ENCODE results near the gene SORD.
"Not testable (repeated sequence)": the region's sequence is repeated elsewhere in the genome, so short reads cannot be mapped to it uniquely, and the experiment has no call there.

Gene SORD

DNA sequence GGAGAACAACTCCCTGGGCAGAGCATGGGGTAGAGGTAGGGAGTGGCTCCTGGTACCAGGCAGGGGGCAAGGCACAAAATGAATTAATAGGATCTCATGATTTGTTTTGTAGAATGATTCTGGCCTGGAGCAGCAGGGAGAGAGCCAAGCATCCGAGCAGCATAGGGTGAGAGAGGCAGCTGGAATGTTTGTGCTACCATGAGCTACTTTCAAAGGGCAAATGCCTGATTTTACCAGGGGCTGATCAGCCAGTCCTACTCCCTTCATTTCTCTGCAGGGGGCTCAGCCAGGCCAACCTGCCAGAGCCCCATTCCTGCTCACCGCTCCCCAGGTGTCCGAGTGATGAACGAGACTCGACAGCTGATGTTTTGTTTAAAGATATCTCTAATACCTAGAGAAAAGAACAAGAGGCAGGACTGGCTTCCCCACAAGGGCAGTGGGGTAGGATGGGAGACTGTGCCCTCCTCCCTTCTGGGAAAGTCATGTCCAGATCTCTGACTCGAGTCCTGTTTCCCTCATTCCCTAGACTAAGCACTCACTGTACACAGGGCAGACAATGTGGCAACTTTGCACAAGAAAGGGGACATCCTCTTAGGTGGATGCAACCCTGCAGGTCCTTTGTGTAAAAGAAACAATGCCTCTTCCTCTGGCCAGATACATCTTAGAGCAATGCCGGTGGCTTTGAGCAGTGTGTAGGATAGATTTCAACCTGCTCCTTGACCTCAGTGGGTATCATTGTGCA is 78.1 kb downstream of the SORD start:
- DNase-seq = no peak

DNA sequence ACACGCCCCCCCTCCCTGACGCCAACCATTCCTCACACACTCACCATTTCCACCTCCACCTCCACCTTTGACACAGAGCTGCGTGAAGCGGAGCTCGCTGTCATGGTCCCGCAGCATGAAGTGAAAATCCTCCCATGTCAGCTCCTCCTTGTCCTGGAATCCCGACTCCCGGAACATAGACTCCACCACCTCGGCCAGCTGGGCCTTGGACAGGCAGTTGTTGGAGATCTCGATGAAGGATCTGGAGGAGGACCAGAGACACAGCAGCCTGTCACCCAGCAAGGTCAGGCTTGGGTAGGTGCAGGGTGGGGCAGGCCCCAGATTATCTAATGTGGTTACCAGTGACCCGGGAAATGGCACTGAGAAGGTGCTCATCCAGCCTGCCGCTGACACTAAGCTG is 78.8 kb downstream of the SORD start:
- DNase-seq = no peak

DNA sequence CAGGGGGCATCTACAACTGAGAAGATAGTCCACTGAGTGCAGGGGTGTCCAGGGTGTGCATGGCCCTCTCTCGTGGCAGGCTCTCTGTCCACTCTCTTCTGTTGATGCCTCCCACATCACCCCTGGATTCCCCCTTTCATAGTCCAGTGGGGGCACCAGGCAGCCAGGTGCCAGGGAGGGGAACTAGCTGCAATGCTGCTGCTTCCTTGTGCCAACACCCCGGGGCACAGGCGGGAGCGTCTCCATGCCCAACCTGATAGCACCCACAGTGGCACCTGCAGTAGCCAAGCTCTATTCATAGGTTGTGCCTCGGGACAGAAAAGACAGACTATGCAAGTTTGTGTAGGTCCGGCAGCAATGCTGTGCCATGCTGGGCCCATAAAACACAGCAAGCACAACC is 79.2 kb downstream of the SORD start:
- DNase-seq = no peak

DNA sequence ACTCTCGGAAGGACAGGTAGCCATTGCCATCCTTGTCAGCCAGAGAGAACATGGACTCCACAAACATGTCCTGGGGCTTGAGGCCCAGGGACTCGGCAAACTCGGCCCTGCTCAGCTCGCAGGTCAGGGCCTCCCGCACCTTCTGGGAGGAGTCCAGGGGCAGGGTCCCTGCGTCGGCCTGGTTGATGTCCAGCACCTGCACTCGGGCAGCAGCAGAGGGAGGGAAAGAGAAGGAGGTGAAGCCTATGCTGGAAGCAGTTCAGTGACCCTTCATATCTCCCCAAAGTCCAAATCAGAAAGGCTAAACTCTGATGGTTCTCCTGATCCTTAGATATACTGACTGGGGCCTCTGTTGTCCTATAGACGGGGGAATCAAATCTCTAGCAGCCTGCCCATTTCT is 81.2 kb downstream of the SORD start:
- not testable (repeated sequence) for DNase-seq

DNA sequence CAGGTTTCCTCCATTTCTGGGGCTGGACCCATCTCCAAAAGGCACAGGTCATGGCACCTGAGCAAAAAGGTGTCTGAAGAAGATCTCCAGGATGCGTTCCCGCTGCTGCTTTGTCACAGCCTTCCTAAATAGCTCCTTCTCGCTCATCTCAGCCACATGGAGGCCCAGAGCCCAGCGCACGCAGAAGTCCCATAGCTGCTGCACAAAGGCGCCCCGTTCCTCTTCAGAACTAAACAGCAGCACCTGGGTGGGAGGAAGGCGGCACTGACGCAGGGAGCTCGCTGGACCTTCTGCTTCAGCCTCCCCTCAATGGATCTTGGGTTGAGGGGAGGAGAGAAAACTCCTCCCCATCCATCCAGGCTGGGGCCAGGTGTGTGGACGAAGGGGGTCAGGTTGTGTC is 82.6 kb downstream of the SORD start:
- DNase-seq = no peak

DNA sequence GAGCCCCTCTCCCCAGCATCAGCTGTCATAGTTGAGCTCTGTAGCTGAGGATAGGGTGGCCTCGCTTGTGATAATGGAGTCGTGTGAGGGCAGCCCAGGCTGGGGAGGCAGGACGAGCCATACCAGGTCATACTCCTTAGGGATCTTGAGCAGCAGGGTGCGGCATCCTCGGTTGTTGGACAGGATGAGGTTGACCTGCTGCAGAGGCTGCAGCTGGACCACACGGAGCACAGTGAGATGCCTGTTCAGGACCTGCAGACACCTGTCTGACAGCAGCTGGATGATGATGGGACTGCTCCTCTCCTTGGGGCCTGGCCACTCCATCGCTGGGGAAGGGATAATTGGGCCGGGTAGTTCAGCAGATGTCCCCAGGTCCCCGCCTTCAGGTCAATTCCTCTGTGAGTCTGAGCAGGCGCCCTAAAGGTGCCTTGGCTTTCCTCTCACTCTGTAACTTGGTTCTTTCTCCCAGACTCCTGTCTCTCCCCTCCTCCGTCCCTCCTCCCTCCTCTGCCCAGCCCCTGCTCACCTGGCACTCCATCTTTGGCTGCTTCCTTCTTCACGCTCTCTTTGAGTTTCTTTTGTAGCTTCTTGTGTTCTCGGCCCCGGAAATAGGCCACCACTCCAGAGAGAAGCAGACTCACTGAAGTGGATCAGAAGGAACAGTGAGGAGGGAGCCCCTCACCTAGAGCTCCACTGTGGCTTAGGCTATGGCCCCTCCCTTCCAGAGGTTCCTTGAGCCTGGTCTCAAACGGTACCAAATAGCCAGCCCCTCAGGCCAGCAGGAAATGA is 83.2 kb downstream of the SORD start:
- no peak for DNase-seq

DNA sequence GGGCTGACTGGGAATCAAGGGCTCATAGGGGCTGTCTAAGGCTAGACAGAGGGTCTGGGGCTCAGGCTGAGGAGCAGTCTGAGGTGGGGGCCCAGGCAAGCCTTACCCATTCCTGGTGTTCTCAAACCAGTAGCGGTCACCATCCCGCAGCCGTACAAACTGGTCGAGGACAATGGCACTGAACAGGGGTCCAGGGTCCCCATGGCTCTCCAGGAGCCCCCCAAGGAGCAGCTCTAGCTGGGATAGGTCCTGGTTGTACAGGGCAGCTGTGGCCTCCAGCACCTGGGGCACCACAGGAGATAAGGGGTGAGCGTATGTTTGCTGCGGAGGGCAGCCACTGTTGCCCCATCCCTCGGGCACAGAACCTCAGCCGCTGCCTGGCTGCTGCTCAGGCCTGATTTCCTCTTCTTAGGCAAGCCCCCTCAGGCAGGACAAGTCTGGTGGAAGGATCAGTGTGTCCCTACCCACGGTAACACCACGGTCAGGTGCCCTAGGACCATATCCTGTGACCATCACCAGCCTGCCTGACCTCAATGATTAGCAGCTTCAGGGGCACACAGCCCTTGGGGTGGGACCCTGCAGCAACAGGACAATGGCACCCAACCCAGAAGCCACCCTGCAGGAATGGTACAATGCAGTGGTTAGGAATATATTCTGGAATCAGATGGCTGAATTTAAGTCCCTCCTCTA is 85.1 kb downstream of the SORD start:
- no peak for DNase-seq

DNA sequence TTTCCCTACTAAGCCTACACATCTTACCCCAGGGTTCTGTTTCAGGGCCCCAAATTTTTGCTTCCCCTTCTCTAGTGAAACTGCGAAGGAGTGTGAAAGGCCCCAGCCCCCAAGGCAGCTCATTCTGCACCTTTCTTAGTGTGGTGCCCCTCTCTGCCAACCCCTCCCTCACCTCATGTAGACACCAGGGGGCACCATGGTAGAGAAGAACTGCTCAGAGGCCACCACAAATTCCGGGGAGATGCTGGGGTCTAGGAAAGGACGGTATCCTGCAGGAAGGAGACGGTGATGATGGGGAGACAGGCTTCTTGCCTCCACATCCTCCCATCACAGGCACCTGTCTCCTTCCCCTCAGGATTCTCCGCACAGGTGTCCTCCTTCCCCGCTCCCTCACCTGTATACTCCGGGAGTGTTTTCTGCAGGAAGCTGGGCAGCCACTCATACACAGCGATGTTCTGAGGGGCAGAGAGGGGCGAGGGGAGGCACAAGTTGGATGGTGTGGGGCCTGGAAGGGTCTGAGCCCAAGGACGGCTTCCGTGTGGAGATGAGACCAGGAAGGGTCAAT is 87.3 kb downstream of the SORD start:
- DNase-seq = no peak

DNA sequence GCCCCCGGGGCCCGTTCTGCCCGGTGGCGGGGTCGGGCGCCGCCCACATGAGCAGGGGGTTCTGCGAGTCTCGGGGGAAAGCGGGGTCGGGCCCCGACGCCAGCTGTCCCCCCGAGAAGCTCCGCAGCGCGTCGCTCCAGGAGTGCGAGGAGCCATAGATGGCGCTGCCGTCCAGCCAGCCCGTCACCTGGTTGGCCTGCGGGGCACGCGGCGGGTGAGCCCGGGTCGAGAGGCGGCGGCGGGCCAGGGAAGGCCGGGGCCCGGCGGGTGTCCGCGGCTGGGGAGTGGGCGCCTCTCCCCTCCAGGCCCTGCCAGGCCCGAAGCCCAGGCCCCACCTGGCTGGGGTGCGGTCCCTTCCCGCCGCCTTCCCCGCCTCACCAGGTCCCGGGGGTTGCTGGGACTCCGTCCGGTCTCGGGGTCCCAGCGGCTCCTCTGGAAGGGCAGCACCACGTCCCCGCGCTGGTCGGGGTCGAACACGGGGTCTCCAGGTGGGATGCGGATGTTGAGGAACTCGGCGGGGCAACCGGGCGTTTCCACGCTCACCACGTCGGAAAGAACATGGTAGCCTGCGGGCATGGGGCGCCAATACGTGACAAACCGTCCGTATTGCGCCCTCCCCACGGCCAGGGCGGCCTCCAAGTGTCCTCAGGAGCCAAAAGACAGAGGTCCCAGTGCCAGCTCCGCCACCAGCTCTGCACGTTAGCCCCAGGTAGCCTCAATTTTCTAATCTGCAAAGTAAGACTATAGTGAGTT is 88.6 kb downstream of the SORD start:
- DNase-seq = no peak

DNA sequence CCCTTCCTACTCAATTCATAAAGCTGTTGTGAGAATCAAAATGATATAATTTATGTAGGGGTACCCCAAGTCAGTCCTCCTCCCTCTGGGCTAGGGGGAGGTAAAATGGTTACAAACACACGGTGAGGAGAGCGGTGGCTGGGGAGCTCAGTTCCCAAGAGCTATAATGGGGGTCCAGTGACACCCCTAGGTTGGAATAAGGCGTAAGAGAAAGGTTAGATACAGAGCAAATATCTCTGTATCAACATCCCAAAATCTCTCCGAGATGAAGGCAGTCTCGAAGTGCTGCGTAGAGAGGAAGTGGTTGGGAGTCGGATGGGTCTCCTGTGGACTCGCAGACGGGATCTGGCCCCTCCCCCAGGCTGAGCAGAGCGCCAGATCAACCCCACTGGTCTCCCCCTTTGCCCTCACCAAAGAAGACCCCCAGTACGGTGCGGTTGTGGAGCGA is 89.2 kb downstream of the SORD start:
- DNase-seq = no peak

DNA sequence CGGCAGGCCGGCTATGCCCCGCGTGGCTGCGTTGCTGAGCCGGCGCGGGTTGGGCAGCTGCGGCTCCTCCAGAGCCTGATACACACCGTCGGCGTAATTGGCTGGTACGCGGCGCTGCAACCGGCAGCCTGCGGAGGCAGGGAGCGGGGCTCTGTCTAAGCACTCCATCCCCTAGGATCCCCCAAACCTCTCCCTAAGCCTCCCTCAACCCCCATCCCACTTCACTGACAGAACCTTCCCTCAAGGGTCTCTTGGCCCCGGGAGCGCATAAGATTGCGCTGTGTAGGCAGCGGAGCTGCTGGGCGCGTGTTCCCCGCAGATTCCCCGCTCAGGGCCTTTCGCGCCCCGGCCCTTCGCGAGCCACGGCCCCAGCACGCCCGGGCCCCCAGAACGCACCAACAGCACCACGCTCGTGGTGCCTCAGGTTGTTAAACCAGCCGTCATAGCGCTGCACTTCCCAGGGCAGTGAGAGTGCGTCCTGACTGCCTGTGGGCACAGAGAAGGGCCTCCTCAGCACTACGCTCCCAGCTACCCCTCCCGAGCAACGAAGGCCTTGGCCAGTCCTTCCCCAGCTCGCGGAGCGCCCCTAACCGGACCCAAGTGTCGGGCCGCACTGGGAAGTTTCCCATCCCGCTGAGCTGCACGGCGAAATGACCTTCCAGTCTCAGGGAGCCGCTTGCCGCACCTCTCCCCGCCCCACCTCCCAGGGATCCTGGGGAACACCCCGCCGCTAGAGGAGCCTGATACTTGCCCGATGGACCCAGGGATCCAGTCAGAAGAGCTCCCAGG is 89.8 kb downstream of the SORD start:
- no peak for DNase-seq

DNA sequence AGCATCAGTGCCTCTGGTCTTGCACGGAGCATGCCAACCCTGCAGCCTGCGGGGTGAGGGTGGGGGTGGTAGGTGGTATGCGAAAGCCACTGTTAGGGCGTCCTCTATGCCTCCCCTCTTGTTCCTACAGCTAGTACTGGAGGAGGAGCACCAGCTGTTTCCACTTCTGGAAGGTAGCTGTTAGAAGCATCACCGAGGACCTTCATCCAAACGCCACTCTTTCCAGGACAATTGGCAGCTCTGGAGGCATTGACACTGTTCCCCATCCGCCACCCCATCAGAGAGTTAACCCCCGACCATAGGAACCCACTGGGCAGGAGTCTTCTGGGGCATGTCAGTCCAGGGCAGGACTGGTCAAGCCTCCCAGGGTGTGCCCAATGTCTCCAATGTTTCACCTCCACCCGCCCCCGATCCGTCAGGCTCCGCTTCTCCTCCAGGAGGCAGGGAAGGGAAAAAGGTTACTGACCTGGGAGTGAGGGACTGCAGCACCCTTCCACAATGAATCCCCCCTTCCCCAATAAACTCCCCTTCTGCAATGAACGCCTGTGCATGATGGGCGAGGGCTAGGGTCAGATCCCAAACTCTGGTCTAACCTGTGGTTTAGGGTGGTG is 90.5 kb downstream of the SORD start:
- DNase-seq = no peak

DNA sequence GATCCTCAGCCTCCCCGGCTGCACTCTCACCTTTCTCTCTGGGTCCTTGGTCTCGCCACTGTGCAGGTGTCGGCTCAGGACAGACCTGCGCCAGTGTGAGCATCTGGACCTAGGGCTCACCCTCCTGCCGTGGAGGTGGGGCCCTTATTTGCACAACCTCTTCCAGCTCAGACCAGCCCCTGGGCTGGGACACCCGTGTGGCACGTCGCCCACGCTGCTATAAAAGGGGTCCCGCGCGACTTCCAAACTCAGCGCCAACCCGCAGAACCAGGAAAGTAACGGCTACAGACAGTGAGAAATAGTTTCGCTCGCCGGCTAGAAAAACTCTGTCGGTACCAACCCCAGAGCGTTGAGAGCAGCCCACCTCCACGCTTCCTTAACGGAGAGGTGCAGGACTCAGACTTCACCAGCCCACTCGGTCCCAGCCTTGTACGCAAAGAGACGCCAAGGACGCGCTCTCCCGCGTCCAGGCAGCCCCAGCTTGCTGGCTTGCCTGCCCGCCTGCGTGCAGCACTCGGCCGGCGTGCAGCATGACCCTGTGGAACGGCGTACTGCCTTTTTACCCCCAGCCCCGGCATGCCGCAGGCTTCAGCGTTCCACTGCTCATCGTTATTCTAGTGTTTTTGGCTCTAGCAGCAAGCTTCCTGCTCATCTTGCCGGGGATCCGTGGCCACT is 91.2 kb downstream of the SORD start, which contains the start of the genes DUOX2 and DUOXA2:
Gene DUOX2, minus strand, starts transcription at position 97 of the 675 bp plus-strand sequence. CDS start 761 bp downstream, outside the sequence.
Gene DUOXA2, plus strand, starts transcription at position 251 of the 675 bp plus-strand sequence. Its CDS starts 280 bp downstream, at position 531.
- DNase-seq = no peak

DNA sequence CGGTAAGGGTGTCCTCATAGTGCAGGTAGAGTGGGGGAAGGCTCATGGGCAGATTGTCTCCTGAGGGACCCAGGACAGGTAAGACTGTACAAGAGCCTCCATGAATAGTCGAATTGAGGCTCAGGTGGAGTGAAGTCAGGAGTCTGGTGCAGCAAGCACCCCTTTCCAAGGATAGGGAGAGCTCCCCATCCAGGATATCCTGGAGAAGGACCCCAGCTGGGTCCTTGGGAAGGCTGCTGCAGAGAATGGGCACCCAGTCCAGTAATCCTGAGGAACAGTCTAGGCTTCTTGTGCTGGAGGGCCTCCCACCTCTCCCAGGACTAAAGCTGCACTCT is 91.7 kb downstream of the SORD start:
- no peak for DNase-seq

DNA sequence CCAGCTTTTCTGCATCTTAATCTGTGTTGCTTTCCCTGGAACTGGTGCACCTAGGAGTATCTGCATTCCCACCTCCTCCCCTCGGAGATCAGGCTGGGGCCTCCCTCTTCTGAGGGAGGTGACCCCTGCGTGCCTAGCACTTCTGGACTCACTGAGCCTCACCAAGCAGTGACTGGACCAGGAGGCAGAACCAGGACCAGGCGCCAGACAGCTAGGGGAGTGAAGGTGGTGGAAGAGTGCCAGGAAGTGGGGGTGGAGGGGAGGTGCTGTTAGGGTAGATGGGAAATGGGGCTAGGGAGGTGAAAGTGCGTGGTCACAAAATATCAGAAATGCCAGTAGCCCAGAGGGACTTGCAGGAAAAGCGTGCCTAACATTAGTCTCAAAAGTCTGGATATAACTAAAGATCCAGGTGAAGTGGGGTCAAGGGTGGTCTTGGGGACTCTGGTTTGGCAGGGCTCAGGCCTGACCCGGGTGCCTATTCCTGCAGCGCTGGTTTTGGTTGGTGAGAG is 92.4 kb downstream of the SORD start:
- no peak for DNase-seq

DNA sequence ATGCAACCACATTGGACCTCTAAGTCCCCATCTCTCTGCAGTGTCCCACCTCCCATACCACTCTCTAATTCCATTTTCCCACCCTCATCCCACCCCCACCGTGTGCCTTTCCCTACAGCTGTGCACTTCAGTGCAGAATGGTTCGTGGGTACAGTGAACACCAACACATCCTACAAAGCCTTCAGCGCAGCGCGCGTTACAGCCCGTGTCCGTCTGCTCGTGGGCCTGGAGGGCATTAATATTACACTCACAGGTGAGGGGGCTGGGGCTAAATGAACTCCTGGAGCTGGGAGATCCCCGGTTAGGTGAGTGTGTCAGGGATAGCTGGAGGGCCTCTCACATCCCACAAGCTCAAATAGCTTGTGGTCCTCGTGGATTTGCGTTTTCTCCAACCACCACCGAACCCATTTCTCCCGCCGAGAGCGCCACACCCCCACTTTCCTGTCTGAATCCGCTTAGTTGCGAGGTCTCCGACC is 93.0 kb downstream of the SORD start:
- DNase-seq = no peak

DNA sequence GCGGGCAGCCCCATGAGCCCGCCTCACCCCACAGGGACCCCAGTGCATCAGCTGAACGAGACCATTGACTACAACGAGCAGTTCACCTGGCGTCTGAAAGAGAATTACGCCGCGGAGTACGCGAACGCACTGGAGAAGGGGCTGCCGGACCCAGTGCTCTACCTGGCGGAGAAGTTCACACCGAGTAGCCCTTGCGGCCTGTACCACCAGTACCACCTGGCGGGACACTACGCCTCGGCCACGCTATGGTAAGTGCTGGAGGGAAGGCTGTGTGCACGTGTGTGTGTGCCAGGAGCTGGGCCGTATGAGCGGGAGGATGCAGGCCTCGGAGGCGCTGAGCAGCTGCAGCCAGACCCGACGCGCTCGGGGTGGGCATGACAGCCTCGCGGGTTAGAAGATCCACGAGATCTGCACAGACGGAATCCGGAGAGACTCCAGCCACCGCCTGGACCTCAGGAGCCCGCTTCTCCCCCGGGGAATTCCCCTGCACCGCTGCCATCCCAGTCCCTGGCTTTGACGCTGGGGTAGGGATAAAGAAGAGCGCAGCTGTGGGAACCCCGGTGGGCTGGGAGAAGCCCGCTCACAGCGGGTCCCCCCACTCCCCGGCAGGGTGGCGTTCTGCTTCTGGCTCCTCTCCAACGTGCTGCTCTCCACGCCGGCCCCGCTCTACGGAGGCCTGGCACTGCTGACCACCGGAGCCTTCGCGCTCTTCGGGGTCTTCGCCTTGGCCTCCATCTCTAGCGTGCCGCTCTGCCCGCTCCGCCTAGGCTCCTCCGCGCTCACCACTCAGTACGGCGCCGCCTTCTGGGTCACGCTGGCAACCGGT is 93.7 kb downstream of the SORD start:
- DNase-seq = no peak

DNA sequence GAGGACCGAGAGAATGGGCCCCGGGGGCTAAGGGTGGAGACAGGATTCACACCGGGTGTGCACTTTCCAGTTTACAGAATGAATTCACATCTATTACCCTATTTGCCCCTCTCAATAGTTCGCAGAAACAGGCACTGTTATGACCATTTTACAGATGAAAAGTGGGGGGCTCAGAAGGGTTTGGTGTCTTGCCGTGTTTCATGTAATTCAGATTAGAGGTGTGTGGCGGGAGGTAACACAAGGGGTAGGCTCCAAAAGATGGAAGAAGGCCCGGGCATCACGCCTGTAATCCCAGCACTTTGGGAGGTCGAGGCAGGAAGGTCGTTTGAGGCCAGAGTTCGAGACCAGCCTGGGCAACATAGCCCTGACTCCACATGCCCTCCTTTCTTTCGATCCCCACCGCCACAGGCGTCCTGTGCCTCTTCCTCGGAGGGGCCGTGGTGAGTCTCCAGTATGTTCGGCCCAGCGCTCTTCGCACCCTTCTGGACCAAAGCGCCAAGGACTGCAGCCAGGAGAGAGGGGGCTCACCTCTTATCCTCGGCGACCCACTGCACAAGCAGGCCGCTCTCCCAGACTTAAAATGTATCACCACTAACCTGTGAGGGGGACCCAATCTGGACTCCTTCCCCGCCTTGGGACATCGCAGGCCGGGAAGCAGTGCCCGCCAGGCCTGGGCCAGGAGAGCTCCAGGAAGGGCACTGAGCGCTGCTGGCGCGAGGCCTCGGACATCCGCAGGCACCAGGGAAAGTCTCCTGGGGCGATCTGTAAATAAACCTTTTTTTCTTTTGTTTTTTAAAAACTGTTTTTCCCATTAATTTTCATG is 94.5 kb downstream of the SORD start:
- no peak for DNase-seq

Measured in hematopoietic multipotent progenitor cell treated with erythropoietin and hydrocortisone succinate and interleukin-3 and kit ligand, for 8 days (in vitro differentiated cells).